Measurements from ENCODE around the gene PPARG. TPM values are rescaled to one million over a fixed set of nuclear protein-coding genes. Genes with fewer than 3 reads are reported as not detected.

Gene PPARG
- total and polyA plus RNA-seq, 10 of the 15 experiments (the other 5 are each of a cell fraction or from before 2014, with no cell fraction given) = 0.06 to 0.86 (median 0.12) TPM; not detected in 5

GRCh38 chr3:12428126-12428525 is 139.3 kb downstream of the PPARG start:
- ChIA-PET RAD21 (ENCODE audit: unreplicated experiment) (no interaction called here), CTCF (no interaction called here), POLR2A (no interaction called here), SMC1A (ENCODE audit: uncharacterized antibody, unreplicated experiment) (no interaction called here)
- Histone ChIP-seq H2AFZ (ENCODE audit: control insufficient read depth, low read depth, low read length) (no peak overlapping the region), H3K27ac (ENCODE audit: control insufficient read depth, insufficient read depth) (no peak overlapping the region), H3K27me3 (replicated peaks in 1 of 2; ENCODE audit: control insufficient read depth in 2 of 2, insufficient read depth in 2 of 2, low read length in 1 of 2) (peaks cover 0 to 3% of the 10 kb centered on the region in 2 experiments; a peak in 1 of 4 replicates), H3K36me3 (ENCODE audit: control insufficient read depth in 2 of 2, insufficient read depth in 2 of 2, low read length in 1 of 2) (no peaks in the 10 kb centered on the region), H3K4me3 (no peak overlapping the region), H3K9ac (ENCODE audit: control insufficient read depth, insufficient read depth, low read length) (no peak overlapping the region), H3K79me2 (ENCODE audit: control insufficient read depth, insufficient read depth, low read length) (no peaks in the 10 kb centered on the region), H4K20me1 (ENCODE audit: control insufficient read depth, insufficient read depth) (no peaks in the 10 kb centered on the region), H3K9me3 (replicated peaks; ENCODE audit: control insufficient read depth, insufficient read depth, low read length) (no peaks in the 10 kb centered on the region), H3K4me2 (ENCODE audit: control insufficient read depth, insufficient read depth) (no peak overlapping the region), H3K4me1 (ENCODE audit: control insufficient read depth, insufficient read depth, low read length) (no peaks in the 10 kb centered on the region)
- ATAC-seq (no peak), DNase-seq (ENCODE audit: low read depth, low spot score) (no peak), FAIRE-seq (no peak)
- 23% methylated on average over 5 of the region's 5 CpGs for WGBS (ENCODE audit: insufficient coverage, insufficient replicate concordance, low lambda C conversion rate, missing lambda C conversion rate)
- TF ChIP-seq EZH2 (IDR thresholded peaks at IDR 0.05; ENCODE audit: borderline replicate concordance, control insufficient read depth, low read depth, low read length) (no peak), SKIL (IDR thresholded peaks at IDR 0.05; ENCODE audit: low read depth, poor library complexity, severe bottlenecking) (no peak), ZNF274 (IDR thresholded peaks at IDR 0.05; ENCODE audit: insufficient read depth, insufficient read length) (no peak), ZNF622 (IDR thresholded peaks at IDR 0.05) (no peak), BMI1 (IDR thresholded peaks at IDR 0.05; ENCODE audit: borderline replicate concordance) (no peak), TAF1 (IDR thresholded peaks at IDR 0.05; ENCODE audit: borderline replicate concordance, low read depth, low read length) (no peak), SMC3 (IDR thresholded peaks at IDR 0.05; ENCODE audit: borderline replicate concordance, low read length) (no peak), BACH1 (IDR thresholded peaks at IDR 0.05; ENCODE audit: borderline replicate concordance) (no peak)
- TF ChIP-seq, protein P1, sequence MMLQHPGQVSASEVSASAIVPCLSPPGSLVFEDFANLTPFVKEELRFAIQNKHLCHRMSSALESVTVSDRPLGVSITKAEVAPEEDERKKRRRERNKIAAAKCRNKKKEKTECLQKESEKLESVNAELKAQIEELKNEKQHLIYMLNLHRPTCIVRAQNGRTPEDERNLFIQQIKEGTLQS (IDR thresholded peaks at IDR 0.05; ENCODE audit: borderline replicate concordance, extremely low read depth, low read depth, low read length) = no peak
- TF ChIP-seq, protein P2, sequence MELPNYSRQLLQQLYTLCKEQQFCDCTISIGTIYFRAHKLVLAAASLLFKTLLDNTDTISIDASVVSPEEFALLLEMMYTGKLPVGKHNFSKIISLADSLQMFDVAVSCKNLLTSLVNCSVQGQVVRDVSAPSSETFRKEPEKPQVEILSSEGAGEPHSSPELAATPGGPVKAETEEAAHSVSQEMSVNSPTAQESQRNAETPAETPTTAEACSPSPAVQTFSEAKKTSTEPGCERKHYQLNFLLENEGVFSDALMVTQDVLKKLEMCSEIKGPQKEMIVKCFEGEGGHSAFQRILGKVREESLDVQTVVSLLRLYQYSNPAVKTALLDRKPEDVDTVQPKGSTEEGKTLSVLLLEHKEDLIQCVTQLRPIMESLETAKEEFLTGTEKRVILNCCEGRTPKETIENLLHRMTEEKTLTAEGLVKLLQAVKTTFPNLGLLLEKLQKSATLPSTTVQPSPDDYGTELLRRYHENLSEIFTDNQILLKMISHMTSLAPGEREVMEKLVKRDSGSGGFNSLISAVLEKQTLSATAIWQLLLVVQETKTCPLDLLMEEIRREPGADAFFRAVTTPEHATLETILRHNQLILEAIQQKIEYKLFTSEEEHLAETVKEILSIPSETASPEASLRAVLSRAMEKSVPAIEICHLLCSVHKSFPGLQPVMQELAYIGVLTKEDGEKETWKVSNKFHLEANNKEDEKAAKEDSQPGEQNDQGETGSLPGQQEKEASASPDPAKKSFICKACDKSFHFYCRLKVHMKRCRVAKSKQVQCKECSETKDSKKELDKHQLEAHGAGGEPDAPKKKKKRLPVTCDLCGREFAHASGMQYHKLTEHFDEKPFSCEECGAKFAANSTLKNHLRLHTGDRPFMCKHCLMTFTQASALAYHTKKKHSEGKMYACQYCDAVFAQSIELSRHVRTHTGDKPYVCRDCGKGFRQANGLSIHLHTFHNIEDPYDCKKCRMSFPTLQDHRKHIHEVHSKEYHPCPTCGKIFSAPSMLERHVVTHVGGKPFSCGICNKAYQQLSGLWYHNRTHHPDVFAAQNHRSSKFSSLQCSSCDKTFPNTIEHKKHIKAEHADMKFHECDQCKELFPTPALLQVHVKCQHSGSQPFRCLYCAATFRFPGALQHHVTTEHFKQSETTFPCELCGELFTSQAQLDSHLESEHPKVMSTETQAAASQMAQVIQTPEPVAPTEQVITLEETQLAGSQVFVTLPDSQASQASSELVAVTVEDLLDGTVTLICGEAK (IDR thresholded peaks at IDR 0.05; ENCODE audit: borderline replicate concordance) = no peak
- TF ChIP-seq, protein P3, sequence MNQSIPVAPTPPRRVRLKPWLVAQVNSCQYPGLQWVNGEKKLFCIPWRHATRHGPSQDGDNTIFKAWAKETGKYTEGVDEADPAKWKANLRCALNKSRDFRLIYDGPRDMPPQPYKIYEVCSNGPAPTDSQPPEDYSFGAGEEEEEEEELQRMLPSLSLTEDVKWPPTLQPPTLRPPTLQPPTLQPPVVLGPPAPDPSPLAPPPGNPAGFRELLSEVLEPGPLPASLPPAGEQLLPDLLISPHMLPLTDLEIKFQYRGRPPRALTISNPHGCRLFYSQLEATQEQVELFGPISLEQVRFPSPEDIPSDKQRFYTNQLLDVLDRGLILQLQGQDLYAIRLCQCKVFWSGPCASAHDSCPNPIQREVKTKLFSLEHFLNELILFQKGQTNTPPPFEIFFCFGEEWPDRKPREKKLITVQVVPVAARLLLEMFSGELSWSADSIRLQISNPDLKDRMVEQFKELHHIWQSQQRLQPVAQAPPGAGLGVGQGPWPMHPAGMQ (IDR thresholded peaks at IDR 0.05; ENCODE audit: borderline replicate concordance) = no peak
- BruUV-seq (replicated peaks) = no TSS peak
- intact Hi-C loops (cut with micrococcal nuclease; ENCODE audit: unreplicated experiment) (no loop called here), in situ Hi-C loops (cut with MboI) (no loop called here)
